ENCODE data around the gene SLC39A8.
"Not testable (repeated sequence)": the region's sequence is repeated elsewhere in the genome, so short reads cannot be mapped to it uniquely, and the experiment has no call there.

SLC39A8 gene

DNA sequence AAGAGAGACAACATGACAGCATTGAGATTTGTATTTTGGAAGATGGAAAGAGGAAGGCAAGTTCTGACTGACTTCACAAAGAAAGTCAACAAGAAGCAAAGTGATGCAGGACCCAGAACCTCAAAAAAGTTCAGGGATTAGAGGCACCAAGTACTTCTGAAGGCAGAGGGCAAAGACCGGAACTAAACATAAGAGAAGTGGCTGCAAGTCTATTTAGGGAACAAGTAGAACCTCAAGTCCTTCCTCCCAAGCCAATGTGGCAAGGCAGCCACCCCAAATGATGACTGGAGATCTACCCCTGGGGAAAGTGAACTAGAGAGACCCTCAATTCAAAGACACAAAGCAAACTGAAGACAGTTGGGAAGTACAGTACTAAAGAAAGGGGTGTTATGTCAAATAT is 46.6 kb downstream of the SLC39A8 start:
- no peak for DNase-seq

DNA sequence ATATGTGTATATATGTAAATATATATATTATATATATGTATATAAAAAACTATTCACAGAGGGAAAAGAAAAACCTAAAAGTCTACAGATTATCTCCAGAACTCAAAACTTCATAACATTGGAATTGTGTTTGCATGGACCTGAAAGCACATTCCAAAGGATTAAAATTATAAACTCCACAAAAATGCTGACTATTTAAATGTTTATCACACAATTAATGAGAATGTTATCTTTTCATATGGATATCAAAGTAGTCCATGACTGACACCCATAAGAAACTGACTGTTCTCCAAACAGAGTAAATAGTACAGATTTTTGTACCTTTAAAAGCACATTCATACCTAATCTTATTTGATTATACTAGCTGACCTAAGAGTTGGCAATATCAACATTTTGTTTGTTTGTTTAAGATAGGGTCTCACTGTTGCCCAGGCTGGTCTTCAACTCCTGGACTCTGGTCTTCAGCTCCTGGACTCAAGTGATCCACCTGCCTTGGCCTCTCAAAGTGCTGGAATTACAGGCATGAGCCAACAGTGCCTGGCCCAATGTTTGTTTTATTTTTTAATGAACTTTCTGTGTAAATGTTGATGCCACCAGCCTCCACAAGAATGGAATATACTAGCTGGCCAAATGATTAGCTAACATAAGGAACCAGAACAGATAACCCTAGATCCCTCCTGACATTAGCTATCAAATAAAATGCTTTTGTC is 50.0 kb downstream of the SLC39A8 start:
- no peak for DNase-seq

DNA sequence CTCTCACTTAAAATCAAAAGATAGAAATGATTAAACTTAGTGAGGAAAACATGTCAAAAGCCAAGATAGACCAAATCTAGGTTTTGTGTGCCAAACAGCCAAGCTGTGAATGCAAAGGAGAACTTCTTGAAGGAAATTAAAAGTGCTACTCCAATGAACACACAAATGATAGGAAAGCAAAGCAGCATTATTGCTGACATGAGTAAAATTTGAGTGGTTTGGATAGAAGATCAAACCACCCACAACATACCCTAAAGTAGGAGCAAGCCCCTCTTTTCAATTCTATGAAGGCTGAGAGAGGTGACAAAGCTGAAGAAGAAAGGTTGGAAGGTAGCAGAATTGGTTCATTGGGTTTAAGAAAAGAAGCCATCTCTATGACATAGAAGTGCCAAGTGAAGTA is 56.8 kb downstream of the SLC39A8 start:
- no peak for DNase-seq

DNA sequence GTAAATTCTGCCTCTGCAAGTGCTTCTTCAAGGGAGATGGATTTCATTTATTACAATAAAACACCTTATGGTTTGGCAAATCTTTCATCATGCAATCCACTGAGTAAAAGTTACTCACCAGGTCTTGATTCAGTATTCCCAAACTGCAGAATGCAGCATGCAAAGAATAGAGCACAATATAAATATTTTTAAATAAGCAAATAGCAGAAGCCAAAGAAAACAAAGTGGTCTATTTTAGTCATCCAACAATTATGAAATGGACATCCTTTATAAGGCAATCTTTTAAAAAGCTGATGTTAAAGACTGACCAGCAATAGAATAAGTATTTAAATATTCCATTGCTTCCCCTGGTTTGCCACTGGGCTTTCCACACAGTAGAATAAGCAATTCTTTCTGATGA is 59.5 kb downstream of the SLC39A8 start:
- no peak for DNase-seq

DNA sequence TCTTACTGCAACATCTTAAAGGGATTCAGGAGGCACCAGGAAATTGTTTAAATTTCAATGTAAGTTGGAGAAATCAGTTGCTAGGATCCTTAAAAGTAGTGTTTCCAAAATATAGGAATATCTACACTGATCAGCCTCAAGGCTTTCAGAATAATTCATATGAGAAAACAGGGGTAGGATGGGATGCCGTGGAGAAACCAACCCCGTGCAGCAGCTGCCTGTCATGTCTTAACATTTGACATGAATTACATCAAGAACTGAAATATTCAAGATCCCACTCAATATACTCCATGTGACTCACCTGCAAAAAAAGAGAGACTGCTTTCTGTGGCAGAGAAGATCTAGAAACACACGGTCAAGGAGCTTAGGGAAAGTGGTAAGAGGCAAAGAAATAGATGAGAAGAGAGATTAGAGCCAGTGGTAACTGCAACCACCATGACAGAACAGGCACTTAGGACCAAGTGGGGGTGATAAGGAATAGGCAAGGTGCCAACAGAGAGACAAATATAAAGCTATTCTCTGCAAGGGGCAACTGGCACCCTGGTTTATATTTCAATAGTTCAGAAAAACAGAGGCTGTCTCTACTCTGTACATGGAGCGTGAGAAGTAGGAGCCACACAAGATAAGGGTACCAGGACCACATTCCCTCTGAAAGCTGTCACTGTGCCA is 64.0 kb downstream of the SLC39A8 start:
- no peak for DNase-seq

DNA sequence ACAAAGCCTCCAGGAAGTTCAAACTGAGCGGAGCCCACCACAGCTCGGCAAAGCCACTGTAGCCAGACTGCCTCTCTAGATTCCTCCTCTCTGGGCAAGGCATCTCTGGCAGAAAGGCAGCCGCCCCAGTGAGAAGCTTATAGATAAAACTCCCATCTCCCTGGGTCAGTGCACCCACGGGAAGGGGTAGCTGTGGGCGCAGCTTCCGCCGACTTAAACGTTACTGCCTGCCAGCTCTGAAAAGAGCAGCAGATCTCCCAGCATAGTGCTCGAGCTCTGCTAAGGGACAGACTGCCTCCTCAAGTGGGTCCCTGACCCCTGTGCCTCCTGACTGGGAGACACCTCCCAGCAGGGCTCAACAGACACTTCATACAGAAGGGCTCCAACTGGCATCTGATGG is 72.0 kb downstream of the SLC39A8 start:
- DNase-seq: not testable (repeated sequence)

DNA sequence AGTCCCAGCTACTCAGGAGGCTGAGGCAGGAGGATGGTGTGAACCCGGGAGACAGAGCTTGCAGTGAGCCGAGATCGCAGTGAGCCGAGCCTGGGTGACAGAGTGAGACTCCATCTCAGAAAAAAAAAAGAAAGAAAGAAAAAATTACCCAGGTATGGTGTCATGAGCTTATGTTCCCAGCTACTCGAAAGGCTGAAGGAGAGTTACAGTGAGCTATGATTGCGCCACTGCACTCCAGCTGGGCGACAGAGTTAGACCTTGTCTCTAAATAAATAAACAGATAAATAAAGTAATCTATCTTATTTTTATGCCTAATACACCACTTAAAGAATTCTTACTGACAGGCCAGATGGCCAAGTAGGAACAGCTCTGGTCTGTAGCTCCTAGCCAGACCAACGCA is 73.0 kb downstream of the SLC39A8 start:
- DNase-seq: no peak

DNA sequence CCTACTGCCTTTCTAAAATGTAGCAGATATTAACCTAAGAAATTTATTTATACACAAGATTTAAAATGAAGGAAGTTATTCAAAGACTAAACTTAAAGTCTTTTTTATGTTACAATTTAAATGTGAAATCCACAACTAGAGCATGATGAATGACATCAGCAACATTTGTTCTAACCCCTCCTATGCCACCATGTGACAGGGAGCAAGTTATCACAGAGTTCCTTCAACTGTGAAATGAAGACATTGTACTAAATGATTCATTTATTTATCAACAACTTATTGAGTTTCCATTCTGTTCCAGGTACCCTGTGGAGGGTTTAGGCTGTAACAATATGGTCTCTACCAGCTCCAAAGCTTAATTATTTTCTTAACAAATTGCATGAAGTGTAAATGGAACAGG is 76.9 kb downstream of the SLC39A8 start:
- DNase-seq: no peak

DNA sequence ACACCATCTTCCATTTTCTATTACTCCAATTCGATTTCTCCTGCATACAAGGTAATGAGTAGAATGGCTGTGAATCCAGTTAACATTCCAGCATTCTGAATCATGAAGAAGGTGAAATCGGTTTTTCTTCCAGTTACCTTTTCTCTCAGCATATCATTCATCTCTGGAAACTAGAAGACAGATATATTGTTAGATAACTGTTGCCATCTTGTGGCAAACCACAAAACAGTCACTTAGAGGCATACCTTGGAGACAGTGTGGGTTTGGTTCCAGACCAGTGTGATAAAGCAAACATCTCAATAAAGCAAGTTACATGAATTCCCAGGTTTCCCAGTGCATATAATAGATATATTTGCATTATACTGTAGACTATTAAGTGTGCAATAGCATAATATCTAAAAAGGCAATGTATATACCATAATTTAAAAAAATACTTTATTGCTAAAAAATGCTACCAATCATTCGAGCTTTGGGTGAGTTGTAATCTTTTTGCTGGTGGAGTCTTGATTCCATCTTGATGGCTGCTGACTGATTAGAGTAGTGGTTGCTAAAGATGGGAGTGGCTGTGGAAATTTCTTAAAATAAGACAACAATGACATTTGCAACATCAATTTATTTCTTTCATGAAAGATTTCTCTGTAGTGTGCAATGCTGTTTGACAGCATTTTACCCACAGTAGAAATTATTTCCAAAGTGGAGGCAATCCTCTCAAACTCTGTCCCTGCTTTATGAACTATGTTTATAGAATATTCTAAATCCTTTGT is 82.1 kb downstream of the SLC39A8 start:
- peak; percentile 15 for DNase-seq

DNA sequence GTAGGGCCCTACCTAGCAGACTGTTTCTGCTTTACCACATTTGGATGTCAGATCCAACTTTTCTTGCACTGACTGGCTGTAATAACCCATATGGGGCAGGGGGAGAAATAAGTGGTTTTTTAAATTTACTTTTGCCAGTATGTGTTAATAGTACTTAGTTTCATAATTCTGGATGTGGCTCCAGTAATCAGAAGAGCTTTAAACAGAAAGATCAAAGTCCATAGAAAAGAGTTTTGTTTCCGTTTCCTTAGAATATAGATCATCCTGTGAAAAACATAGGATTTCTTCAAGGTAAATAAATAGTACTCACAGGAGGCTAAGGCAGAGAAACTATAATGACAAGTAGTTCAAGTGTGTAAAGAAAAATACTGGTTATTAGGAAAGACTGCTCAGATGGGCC is 85.6 kb downstream of the SLC39A8 start:
- no peak for DNase-seq

DNA sequence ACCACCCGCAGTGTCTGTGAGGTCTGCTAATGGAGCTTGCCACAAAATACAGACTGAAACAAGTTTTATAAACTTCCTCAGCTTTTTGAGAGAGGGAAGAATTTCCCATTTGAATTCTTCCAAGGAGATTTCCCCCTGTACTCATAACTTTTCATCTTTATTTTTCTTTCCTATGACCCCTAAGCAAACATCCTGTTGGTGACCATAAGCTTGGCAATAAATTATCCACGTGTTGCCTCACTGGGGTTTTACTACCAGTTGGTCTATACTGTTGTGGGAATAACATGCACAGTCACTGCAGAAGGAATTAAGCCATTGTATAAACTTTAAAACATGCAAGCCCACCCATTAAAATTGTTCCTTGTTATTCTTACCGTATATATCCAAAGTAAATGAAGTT is 86.2 kb downstream of the SLC39A8 start:
- DNase-seq: no peak

DNA sequence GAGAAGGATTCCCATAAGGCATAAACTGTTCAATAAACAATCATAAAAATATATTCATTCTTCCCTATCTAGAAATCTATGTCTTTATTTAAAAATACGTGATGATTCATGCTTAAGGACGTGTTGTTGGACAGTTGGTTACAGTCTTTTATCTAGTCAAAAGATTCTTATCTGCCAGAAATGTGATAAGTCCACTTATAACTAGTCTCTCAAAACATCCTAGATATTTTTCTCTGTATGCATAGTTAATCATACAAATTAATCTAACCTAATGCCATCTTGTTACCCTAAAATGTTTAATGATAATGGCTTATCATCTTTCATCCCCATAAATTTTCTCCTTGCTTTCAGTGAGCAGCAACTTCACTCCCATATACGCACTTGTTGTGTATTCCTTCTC is 89.0 kb downstream of the SLC39A8 start:
- DNase-seq: no peak

DNA sequence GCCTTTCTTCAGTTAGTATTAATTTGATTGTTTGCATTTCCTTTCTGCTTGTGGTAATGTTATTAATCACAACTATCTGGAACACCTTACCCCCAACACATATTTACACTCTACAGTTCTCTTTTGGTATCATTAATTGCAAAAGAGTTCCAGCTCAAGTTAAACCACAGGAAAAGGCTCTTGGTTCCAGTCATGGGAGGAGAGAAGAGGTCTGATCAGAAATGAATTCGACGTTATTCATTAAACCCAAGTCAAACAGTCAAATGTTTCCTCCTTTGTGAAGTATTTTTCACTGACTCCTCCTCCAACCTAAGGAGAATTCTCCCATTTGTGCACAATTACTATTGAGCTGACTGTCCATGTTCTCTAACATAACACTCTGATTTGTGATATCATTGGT is 91.4 kb downstream of the SLC39A8 start:
- DNase-seq: no peak

DNA sequence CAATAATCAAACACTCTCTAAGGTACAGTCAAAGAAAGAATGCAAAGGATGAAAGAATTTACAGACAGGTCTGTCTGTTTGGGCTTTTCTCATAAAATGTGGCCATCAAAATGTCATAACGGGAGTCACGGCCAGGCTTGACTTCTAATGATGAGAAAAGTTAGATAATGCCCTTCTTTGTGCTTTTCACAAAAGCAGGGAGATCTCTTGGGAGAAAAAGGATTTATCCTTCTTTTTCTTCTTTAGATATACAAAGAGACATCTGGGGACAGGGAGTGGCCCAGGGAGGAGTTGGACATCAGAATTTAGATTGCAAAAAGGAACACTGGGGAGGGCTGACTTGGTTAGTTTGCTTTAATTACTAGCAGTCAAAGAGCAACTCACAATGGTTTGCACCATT is 93.1 kb downstream of the SLC39A8 start:
- DNase-seq: no peak

DNA sequence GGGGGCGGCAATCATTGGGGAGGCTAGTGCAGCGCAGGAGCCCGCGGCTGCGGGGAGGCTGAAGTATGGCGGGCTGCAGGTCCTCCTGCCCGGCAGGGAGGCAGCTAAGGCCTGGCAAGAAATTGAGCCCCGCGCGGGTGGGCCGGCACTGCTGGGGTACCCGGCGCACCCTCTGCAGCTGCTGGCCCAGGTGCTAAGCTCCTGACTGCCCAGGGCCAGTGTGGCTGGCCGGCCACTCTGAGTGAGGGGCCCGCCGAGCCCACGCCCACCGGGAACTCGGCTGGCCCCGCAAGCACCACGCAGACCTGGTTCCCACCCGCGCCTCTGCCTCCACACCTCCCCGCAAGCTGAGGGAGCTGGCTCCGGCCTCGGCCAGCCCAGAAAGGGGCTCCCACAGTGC is 94.9 kb downstream of the SLC39A8 start:
- no peak for DNase-seq

DNA sequence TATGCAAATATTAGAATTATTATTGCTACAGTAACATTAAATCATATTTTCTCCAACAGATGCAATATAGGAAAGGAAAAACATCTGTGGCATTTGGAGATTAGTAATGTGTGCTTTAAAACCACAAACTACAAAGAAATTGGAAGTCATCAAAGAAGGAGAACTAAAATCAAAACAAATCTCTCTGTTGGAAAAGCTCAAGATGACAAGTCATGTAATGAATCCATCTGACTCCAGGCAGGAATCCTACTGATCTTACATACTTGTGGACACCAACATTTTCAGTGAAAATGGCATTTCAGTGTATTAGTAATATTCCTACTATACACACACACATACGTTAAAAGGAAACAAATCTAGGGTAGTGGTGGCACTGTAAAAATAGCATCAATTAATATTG is 98.2 kb downstream of the SLC39A8 start:
- DNase-seq: no peak

DNA sequence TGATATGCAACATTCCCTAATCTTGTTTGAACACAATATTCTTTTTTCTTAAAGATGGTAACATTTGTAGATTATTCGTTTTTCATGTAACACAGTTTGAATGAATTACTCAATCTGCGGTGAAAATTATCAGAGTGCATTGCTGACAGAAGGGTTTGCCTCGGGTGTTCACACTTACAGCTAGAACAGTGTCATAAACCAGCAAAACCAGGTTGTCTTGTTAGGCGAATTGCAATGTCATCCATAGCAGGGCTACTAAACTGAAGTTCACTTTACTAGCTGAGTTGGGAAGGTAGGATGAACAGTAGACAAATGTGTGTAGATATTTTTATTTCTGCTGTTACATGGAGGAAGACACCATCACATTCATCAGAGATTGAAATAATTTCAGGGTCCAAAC is 98.9 kb downstream of the SLC39A8 start:
- DNase-seq: no peak

DNA sequence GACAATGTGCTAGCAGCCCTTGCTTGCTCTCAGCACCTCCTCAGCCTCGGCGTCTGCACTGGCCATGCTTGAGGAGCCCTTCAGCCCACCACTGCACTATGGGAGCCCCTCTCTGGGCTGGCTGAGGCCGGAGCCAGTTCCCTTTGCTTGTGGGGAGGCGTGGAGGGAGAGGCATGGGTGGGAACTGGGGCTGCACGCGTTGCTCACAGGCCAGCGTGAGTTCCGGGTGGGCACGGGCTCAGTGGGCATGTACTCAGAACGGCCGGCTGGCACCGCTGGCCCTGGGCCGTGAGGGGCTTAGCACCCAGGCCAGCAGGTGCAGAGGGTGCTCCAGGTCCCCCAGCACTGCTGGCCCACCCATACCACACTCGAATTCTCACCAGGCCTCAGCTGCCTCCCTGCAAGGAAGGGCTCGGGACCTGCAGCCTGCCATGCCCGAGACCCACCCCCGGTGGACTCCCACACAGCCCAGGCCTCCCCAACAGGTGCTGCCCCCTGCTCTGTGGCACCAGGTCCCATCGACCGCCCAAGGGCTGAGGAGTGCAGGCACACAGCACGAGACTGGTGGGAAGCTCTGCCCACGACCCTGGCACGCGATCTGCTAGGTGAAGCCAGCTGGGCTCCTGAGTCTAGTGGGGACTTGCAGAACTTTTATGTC is 100.3 kb downstream of the SLC39A8 start:
- no peak for DNase-seq

DNA sequence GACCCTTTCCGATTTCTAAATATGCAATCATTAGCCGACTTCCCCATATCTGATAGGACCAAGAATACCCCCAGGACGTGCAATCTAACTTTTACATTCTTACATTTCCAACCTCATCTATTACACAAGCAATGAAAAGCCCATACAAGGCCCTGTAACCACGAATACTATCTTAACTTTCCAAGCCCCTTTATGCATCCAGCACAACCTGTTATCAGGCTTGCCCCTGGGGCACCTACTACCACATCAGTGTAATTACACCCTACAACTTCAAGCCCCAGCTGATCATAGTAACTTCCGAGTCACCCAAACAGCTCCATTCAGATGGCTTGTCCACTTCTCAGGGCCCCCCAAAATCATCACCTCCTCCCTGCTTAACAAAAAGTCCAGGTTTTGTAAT is 102.0 kb downstream of the SLC39A8 start:
- DNase-seq: not testable (repeated sequence)

DNA sequence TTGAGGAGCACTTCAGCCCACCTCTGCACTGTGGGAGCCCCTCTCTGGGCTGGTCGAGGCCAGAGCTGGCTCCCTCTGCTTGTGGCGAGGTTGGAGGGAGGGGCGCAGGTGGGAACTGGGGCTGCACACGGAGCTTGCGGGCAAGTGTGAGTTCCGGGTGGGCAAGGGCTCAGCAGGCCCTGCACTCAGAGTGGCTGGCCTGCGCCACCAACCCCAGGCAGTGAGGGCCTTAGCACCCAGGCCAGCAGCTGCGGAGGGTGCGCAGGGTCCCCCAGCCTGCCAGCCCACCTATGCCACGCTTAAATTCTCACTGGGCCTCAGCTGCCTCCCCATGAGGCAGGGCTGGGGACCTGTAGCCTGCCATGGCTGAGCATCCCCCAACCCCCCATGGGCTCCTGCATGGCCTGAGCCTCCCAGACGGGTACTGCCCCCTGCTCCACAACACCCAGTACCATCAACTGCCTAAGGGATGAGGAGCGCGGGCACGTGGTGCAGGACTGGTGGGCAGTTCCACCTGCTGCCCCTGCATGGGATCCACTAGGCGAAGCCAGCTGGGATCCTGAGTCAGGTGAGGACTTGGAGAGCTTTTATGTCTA is 110.9 kb downstream of the SLC39A8 start:
- DNase-seq: no peak

DNA sequence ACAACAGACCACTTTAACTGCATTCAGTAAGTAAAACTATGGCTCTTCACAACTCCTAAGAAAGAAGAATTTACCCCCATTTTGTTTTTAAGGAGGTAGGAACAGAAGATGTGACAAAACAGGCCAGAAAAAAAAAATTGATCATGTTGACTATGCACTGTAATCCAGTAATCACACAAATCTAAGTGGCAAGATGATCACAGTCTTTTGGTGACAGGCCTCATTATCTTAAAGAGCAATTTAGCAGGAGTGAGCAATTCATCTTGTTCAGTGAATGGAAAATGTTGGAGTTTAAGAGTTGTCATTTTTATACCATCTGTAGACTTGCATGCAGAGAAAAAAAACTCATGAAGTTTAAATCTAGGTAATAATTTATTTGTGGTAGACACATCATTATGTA is 115.1 kb downstream of the SLC39A8 start:
- DNase-seq: no peak

DNA sequence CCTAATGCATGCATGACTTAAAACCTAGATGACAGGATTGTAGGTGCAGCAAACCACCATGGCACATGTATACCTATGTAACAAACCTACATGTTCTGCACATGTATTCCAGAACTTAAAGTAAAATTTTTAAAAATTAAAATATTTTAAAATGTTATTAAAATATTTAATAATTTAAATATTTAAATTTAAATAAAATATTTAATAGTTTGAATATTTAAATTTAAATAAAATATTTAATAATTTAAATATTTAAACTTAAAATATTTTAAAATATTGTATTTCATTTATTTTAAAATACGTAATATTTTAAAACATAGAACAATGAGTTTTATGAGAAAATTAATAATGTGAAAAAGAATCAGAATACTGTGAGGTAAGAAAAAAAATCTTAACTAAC is 117.9 kb downstream of the SLC39A8 start:
- DNase-seq: no peak

DNA sequence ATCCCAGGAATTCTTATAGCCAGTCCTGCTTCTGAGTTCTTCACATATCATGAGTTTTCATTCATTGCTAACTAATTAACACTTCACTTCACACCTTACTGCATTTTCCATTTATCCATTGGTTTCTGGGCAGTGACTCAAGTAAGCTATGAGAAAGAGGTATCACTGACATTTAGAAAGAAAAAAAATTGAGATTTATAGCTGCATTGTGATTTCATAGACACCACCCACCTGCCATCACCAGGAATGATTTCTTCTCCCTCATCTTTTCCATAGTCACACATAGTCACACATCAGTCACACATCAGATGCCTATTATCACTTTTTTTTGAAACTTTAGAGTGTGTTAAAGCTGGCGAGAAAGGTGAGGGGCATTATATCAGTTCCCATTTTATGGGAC is 121.8 kb downstream of the SLC39A8 start:
- DNase-seq: no peak
